Stimulated activated CD4-positive, alpha-beta T cell treated with anti-CD3 and anti-CD28 coated beads, Interleukin-15, amount 100 ng/mL, for 1 hour (primary cell): ENCODE results near the gene ACVR2A.

Source experiments
- DNase-seq, 2 donors: peaks; one replicate each; pipeline ENCODE4 v3.0.0-alpha.2; 2020; ENCODE audit warnings: low read depth in 1 of 2, low spot score in 1 of 2

The ACVR2A gene

GRCh38 chr2:147844697-147845410 is at the start of gene ACVR2A:
TSS of gene ACVR2A (plus strand) at chr2:147845029. CDS start at chr2:147845153, 124 bp downstream.
- DNase-seq: peak in 1 of 2 donors; percentile 5

DNA sequence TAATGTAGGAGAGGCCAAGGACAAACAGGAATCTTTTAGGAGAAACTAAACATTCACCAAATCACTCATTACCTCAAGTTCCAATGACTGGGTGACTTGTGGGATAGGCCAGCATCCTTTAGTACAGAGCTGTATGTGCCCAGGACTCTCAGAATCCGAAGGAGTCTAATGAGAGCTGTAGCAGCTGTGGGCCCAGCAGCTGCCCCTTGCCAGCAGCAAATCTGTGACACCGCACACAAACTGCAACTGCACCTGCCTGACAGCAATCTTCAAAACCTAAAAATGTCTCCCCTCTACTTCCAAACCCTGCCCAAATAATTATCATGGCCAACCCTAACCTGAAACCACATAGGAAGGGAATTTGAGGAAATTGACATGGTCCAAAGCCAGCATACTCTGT is 44.5 kb upstream of the ACVR2A start:
- no peak for DNase-seq

DNA sequence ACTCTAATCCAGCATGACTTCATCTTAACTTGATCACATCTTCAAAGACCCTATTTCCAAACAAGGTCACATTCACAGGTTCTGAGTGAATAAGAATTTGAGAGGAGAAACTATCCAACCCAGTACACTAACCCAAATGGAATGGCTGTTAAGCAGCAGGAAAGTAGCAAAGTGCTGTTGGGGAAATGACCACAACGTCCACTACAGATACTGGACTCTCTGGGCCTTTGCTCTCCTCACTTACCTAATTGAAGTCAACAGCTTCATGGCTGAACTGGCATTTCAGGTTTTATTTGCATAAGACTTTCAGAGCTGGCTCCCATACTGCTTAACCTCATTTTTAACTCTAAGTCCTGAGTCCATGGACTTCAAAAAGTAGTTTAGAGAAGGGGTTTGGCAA is 38.0 kb upstream of the ACVR2A start:
- DNase-seq: no peak

- DNase-seq: no peak
These were observed 36.3 kb upstream of the ACVR2A start for GRCh38 chr2:147808520-147808919.

GRCh38 chr2:147810883-147811765 is 33.7 kb upstream of the ACVR2A start:
- no peak for DNase-seq

DNA sequence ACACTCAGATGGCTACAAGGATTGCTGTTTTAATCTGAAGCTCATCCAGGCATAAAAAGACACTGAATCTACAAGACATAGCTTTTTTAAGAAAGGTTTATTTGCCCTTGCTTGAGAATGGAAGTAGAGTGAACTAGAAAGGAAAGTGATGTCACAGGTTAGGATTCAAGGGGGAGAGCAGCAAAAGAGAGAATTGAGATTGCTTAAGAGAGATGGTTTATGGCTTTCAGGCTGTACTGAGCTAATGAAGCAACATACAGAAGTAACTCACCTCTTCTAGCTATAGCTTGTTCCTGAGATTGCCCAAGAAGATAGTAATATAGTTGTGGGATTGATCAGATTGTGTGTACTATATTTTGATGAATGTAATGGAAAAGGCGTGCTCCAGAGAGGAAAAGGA is 26.1 kb upstream of the ACVR2A start:
- DNase-seq: no peak

DNA sequence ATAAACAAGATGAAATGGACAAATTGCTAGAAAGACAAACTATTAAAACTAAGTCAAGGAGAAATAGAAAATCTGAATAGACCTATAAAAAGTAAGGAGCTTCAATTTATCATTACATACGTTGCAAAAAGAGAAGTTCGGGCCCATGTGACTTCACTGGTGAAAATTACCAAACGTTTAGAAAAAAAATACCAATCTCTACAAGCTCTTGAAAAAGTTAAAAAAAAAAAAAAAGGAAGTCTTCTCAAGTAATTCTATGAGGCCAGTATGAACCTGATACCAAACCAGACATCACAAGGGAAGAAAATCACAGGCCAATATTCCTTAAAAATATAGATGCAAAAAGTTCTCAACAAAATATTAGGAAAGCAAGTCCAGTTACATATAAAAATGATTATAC is 20.2 kb upstream of the ACVR2A start:
- no peak for DNase-seq

GRCh38 chr2:147826278-147827087 is 18.3 kb upstream of the ACVR2A start:
- no peak for DNase-seq

DNA sequence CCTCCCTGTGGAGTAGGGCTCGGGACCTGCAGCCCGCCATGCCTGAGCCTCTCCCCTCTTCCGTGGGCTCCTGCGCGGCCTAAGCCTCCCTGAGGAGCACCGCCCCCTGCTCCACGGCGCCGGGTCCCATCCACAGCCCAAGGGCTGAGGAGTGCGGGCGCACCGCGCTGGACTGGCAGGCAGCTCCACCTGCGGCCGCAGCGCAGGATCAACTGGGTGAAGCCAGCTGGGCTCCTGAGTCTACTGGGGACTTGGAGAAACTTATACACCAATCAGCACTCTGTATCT is 17.8 kb upstream of the ACVR2A start:
- DNase-seq: no peak

GRCh38 chr2:147829106-147829505 is 15.7 kb upstream of the ACVR2A start:
- DNase-seq: no peak

DNA sequence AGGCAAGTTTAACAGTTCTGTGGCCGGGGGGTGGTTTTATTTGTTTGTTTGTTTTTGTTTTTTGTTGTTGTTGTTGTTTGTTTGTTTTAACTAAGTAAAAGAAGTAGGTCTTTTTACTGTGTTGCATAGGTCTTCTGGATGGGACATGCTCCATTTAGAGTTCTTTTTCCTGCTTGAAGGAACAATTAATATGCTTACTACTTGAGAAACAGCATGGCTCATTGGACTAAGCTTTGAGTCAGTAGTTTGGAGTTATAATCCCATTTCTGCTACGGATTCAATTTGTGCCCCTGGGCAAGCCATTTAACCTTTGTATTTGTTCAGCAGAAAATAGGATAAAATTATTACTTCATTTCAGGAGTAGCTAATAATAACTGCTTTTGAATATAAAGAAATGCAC is 8.7 kb upstream of the ACVR2A start:
- DNase-seq: no peak

DNA sequence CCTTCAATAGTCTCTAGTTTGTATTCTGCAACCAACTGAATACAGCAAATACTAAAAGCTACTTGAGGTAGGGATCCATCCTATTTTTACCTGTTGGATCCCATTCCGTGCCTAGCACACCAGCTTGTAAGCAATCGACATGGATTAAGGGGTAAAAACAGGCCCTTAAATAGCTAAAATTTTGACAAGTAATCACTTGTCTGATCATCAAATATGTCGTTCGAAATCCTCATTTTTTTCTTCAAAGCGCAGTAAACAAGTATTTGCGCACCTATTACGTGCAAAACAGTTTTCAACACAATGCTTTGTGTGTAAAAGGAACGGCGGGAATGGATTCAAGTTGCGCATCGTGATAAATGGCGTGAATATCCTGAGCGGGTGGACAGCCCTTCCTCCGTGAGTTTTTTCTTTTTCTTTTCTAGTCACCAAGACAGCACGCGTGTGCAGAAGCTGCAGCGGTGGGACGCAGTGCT is 1.4 kb upstream of the ACVR2A start:
- no peak for DNase-seq

DNA sequence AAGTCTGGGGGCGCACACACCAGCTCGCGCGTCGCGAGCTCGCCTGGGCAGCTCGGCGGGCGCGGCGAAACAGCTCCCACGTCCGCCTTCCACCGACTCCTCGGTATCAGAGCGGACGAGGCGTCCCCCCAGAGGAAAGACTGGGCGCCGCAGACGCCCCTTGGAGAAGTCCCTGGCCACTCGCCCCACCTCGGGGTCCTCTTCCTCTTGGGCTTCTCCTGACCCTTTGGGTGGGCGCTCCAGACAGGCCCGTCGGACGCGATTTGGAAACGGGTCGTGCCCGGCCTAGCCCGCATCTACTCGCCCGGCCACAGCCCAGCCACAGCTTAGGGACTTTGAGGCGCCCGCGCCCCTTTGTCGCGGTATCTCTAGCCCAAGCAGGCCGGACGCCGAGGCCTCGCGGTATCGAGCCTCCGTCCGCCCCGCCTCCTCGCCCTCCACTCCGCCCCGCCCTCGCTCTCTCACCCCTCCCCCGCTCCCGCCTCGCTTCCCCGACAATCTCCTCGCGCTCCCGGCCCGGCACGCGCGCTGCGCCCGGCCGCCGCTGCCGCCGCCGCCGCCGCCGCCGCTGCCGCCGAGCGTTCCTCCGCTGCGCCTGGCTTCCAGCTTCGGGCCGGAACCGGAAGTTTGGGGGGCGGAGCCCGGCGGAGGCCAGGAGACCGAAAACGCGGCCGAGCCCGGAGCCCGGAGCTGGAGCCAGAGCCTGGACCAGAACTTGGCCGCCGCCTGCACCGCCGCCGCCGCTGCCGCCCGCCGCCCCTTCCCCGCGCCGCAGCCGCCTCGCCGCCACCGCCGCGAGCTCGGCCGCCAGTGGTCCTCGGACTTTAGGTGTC is 749 bp upstream of the ACVR2A start:
- peak; percentile 73 to 82 for DNase-seq

- no peak for DNase-seq
These were observed 662 bp downstream of the ACVR2A start for GRCh38 chr2:147845411-147845971.

DNA sequence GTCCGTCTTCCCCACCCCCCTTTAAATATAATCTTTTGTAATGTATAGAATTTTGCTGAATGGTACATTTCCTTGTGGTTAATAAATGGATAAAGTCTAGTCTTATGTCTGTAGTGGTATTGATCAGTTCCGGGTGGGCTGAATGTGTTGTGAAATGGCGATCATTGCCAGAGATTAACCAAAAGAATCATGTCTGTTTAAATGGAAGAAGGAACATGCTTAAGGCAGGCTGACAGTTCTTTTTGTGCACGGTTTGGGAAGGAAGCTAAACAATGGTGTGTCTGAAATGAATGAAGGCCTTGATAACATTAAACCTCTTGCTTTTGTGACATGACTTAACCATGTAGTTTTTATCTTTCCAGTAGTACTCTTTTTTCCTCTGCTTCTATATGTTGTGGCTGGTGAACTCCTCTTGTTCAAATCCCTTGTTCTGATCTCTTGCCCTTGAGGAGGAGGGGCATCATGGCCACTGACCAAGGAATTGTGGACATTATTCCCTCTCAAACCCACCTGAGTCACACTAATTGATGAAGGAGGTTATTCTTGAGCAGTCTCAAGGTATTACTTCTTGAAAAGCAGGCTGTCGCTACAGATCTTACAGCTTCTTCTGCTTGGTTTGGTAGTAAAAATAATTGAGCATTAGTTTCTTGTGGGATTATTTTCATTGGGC is 1.7 kb downstream of the ACVR2A start:
- DNase-seq: no peak

DNA sequence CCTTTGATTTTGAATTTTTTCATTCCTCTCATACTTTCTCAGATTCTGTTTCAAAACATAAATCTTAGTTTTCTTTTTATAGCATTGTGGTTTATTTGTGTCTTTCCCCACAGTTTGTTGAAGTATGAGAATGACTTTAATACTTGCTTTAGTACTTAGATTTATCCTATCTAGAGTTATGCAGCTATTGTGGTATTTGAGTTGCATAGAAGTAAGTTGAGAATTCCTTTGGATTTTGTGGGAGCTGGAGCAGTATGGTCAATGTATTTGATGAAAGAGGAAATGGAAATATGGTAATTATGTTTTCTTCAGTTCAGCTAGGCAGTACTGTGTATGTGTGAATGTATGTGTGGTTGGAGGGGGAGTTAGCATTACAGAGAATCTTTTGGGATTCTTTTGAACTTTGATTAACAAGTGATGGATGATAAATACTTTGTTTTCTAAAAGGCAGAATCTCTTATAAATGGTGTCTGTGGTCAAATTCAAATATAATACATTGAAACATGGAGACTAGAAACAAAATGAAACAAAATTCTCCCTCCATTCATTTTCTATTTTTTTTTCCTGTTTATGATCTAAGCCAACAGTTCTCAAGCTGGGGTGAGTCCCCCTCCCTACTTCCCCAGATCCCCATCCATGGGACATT is 3.0 kb downstream of the ACVR2A start:
- no peak for DNase-seq

DNA sequence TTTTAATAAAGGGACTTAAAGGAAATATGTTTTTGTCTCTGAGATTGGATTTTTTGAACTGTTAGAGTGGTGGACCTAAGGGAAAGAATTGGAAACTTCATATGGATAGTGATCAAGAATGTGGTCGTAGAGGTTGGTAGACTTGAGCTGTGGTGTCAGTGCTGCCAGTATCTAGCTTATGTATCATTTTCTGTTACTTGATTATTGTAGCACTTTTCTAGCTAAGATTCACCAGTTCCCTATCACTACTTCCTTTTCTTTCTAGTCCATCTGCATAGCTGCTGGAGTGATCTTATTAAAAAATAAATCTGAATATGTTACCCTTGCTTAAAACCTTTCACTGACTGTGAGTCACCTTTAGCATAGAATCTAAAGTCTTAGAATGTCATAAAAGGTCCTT is 6.0 kb downstream of the ACVR2A start:
- no peak for DNase-seq

GRCh38 chr2:147851244-147851930 is 6.6 kb downstream of the ACVR2A start:
- no peak for DNase-seq
